GM18511 (cell line): ENCODE measurements around the gene ZSCAN20.

Experiments
- ATAC-seq: cut with Tn5 transposase; IDR thresholded peaks from one replicate; pipeline ENCODE4 v1.9.1; 2021; ENCODE audit warnings: mild to moderate bottlenecking, moderate library complexity; ENCODE audit not compliant: unreplicated experiment

ZSCAN20 gene

GRCh38 chr1:33527934-33528333, 55.5 kb downstream of the ZSCAN20 start:
- no peak for ATAC-seq

- no peak for ATAC-seq
Observed at GRCh38 chr1:33529957-33530356, 57.5 kb downstream of the ZSCAN20 start.

- no peak for ATAC-seq
Observed at GRCh38 chr1:33532250-33532649, 59.8 kb downstream of the ZSCAN20 start.

DNA sequence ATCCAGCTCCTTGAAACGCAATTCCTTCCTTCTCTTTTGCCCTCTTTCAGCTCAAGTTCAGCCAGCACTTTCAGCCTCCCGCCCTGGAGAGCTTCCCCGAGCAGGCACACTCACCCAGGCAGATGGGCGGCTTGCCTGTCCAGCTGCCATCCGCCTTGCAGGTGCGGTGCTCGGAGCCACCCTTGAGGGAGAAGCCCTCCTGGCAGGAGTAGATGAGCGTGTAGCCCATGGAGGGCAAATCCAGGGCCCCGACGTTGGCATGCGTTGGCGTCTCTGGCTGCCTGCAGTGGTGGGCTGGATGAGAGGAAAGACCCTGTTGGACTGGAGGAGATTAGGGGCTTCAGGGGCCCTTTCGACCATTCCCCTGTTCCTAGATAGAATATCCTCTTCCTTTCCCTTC, 60.5 kb downstream of the ZSCAN20 start:
- no peak for ATAC-seq

- ATAC-seq, result no peak
Observed at GRCh38 chr1:33535334-33535733, 62.9 kb downstream of the ZSCAN20 start.

- no peak for ATAC-seq
Observed at GRCh38 chr1:33537885-33538284, 65.4 kb downstream of the ZSCAN20 start.

DNA sequence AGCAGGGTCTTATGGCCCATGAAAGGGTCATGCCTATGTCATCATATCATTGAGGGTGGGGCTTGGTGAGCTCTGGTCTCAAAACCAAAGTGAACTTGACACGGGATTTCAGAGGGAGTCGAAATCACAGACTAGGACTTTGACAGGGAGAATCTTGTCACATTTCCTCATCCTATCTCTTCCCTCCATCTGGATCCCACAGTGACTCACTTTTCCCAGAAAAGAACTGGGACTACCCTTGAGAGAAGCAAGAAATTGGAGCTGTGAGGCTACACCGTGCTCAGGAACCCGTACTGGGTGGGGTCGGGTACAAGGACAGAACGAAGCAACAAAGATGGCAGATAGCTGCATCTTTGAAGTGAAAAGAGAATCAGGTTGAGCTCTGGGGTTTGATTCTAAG, 69.5 kb downstream of the ZSCAN20 start:
- no peak for ATAC-seq
